Measurements from ENCODE around the gene EYA2. TPM values are rescaled to one million over a fixed set of nuclear protein-coding genes. Genes with fewer than 3 reads are reported as not detected.

Gene EYA2
- total RNA-seq, 1 donor from 2014 or later, result 1.8 TPM

- no peak for DNase-seq (ENCODE audit: low spot score)
- Histone ChIP-seq H3K9ac (no peak overlapping the region), H2AFZ (replicated peaks) (no peak overlapping the region)
Observed at GRCh38 chr20:47020231-47020630, 125.6 kb downstream of the EYA2 start.

GRCh38 chr20:47021850-47022249 is 127.2 kb downstream of the EYA2 start:
- H3K27ac ChIP-seq, result no peak overlapping the region
- no peaks in the 10 kb centered on the region for H3K36me3 ChIP-seq
- Mint-ChIP-seq H3K9me3 (no peaks in the 10 kb centered on the region), H3K4me3 (no peak overlapping the region), H3K4me1 (peaks cover 3% of the 10 kb centered on the region), H3K27me3 (ENCODE audit: insufficient read depth, low read depth) (peaks cover 7% of the 10 kb centered on the region), H3K27ac (no peak overlapping the region), H3K36me3 (no peaks in the 10 kb centered on the region)
- TF ChIP-seq EZH2 (IDR thresholded peaks at IDR 0.05) (no peak), CTCF (IDR thresholded peaks at IDR 0.05) (no peak), EZH2phosphoT487 (IDR thresholded peaks at IDR 0.05) (no peak)
- H3K27me3 ChIP-seq, result no peaks in the 10 kb centered on the region
- no peak overlapping the region for H3K9ac ChIP-seq
- H3K4me3 ChIP-seq, result no peak overlapping the region
- H3K79me2 ChIP-seq (ENCODE audit: low read depth), result no peaks in the 10 kb centered on the region
- H3K4me1 ChIP-seq, result no peaks in the 10 kb centered on the region
- H3F3A ChIP-seq (ENCODE audit: low read depth), result no peaks in the 10 kb centered on the region
- H3K4me2 ChIP-seq, result no peak overlapping the region
- H4K20me1 ChIP-seq (ENCODE audit: low read depth), result no peaks in the 10 kb centered on the region
- no peak for DNase-seq (ENCODE audit: low spot score)
- no peak overlapping the region for H2AFZ ChIP-seq (replicated peaks)
- no peaks in the 10 kb centered on the region for H3K9me3 ChIP-seq (ENCODE audit: low read depth)

More at GRCh38 chr20:47020231-47020630, 125.6 kb downstream of the EYA2 start:
- H3K79me2 ChIP-seq (ENCODE audit: low read depth), result no peaks in the 10 kb centered on the region
- H3F3A ChIP-seq (ENCODE audit: low read depth), result no peaks in the 10 kb centered on the region
- Mint-ChIP-seq H3K27ac (no peak overlapping the region), H3K9me3 (no peaks in the 10 kb centered on the region), H3K36me3 (no peaks in the 10 kb centered on the region), H3K27me3 (ENCODE audit: insufficient read depth, low read depth) (peaks cover 15% of the 10 kb centered on the region), H3K4me3 (no peak overlapping the region), H3K4me1 (peaks cover 3% of the 10 kb centered on the region)
- no peak overlapping the region for H3K4me2 ChIP-seq
- no peak overlapping the region for H3K27ac ChIP-seq
- H4K20me1 ChIP-seq (ENCODE audit: low read depth), result peaks cover 6% of the 10 kb centered on the region
- H3K4me1 ChIP-seq, result no peaks in the 10 kb centered on the region
- no peaks in the 10 kb centered on the region for H3K36me3 ChIP-seq
- H3K27me3 ChIP-seq, result no peaks in the 10 kb centered on the region
- TF ChIP-seq CTCF (IDR thresholded peaks at IDR 0.05) (no peak), EZH2phosphoT487 (IDR thresholded peaks at IDR 0.05) (no peak)
- no peaks in the 10 kb centered on the region for H3K9me3 ChIP-seq (ENCODE audit: low read depth)
- no peak overlapping the region for H3K4me3 ChIP-seq

DNA sequence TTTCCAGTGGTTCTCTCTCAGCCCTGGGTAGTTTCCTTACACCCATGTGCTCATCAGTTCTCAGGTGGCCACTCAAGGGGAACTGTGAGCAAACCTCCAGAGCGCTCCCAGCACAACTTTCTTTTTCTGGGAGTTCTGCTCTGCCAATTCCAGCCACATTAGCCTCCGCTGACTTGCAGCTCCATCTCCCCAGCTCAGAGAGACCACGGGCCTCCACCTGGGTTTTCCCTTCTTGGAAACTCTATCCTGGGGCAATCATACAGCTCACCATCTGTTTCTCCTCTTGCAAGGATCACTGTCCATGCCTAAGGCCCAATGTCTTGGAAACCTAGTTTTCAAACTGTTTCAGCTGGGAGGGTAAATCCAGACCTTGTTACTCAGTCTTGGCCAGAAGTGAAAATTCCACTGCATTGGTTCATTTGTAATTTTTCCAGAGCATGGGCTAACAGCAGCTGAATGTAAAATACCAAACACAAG is 129.9 kb downstream of the EYA2 start:
- Histone ChIP-seq H2AFZ (replicated peaks) (no peak overlapping the region), H3K4me1 (no peaks in the 10 kb centered on the region), H3K79me2 (ENCODE audit: low read depth) (no peaks in the 10 kb centered on the region), H3K9ac (no peak overlapping the region), H3K4me3 (no peak overlapping the region), H3K4me2 (no peak overlapping the region), H3K27me3 (no peaks in the 10 kb centered on the region), H3F3A (ENCODE audit: low read depth) (no peaks in the 10 kb centered on the region), H3K27ac (no peak overlapping the region), H4K20me1 (ENCODE audit: low read depth) (no peaks in the 10 kb centered on the region), H3K36me3 (no peaks in the 10 kb centered on the region), H3K9me3 (ENCODE audit: low read depth) (no peaks in the 10 kb centered on the region)
- no peak for TF ChIP-seq EZH2 (IDR thresholded peaks at IDR 0.05)
- no peak for TF ChIP-seq CTCF (IDR thresholded peaks at IDR 0.05)
- no peak for TF ChIP-seq EZH2phosphoT487 (IDR thresholded peaks at IDR 0.05)
- DNase-seq (ENCODE audit: low spot score), result no peak
- Mint-ChIP-seq H3K27me3 (ENCODE audit: insufficient read depth, low read depth) (peaks cover 7% of the 10 kb centered on the region), H3K9me3 (peaks cover 8% of the 10 kb centered on the region), H3K4me3 (no peak overlapping the region), H3K36me3 (no peaks in the 10 kb centered on the region), H3K27ac (no peak overlapping the region), H3K4me1 (no peaks in the 10 kb centered on the region)
